ENCODE data around the gene TCF4. TPM values are rescaled to one million over a fixed set of nuclear protein-coding genes. Genes with fewer than 3 reads are reported as not detected.

The TCF4 gene
- total RNA-seq, 4 donors from 2014 or later, result 114 to 190 (median 132) TPM

- no peaks in the 10 kb centered on the region for H3K9me3 ChIP-seq
- intact Hi-C loops (cut with DNase I), result no loop called here
- H3K27ac ChIP-seq, result no peak overlapping the region
- H3K4me3 ChIP-seq (replicated peaks in 1 of 3), result no peak overlapping the region
- H3K4me1 ChIP-seq, result no peaks in the 10 kb centered on the region
- DNase-seq, result no peak
- no peaks in the 10 kb centered on the region for H3K36me3 ChIP-seq
- H3K27me3 ChIP-seq, result no peaks in the 10 kb centered on the region
- TF ChIP-seq CTCF (IDR thresholded peaks at IDR 0.05), result no peak
- TF ChIP-seq POLR2A (IDR thresholded peaks at IDR 0.05), result no peak
Observed at GRCh38 chr18:55539240-55539639, 48.8 kb downstream of the TCF4 start.

- no peak overlapping the region for H3K4me3 ChIP-seq (replicated peaks in 1 of 3)
- H3K36me3 ChIP-seq, result no peaks in the 10 kb centered on the region
- TF ChIP-seq CTCF (IDR thresholded peaks at IDR 0.05) (no peak), POLR2A (IDR thresholded peaks at IDR 0.05) (no peak)
- no peak overlapping the region for H3K27ac ChIP-seq
- WGBS, 2 donors, result 86 to 95% methylated on average over 4 of the region's 4 CpGs
- no peaks in the 10 kb centered on the region for H3K27me3 ChIP-seq
- intact Hi-C loops (cut with DNase I), result no loop called here
- H3K4me1 ChIP-seq, result no peaks in the 10 kb centered on the region
- DNase-seq, result no peak
- no peaks in the 10 kb centered on the region for H3K9me3 ChIP-seq
Observed at GRCh38 chr18:55534996-55535395, 53.0 kb downstream of the TCF4 start.

- no peak overlapping the region for H3K4me3 ChIP-seq (replicated peaks in 1 of 3)
- H3K4me1 ChIP-seq, result no peaks in the 10 kb centered on the region
- no peaks in the 10 kb centered on the region for H3K36me3 ChIP-seq
- H3K9me3 ChIP-seq, result no peaks in the 10 kb centered on the region
- TF ChIP-seq POLR2A (IDR thresholded peaks at IDR 0.05) (no peak), CTCF (IDR thresholded peaks at IDR 0.05) (no peak)
- intact Hi-C loops (cut with DNase I), result no loop called here
- 58 to 65% methylated on average over 3 of the region's 3 CpGs for WGBS, 2 donors
- DNase-seq, result no peak
- no peak overlapping the region for H3K27ac ChIP-seq
- no peaks in the 10 kb centered on the region for H3K27me3 ChIP-seq
Observed at GRCh38 chr18:55534547-55534946, 53.4 kb downstream of the TCF4 start.

- Histone ChIP-seq H3K27me3 (no peaks in the 10 kb centered on the region), H3K36me3 (no peaks in the 10 kb centered on the region), H3K4me3 (replicated peaks in 1 of 3) (no peak overlapping the region), H3K9me3 (no peaks in the 10 kb centered on the region), H3K27ac (no peak overlapping the region), H3K4me1 (no peaks in the 10 kb centered on the region)
- no peak for TF ChIP-seq POLR2A (IDR thresholded peaks at IDR 0.05)
- no peak for TF ChIP-seq CTCF (IDR thresholded peaks at IDR 0.05)
- intact Hi-C loops (cut with DNase I), result no loop called here
- DNase-seq, result no peak
- 94 to 95% methylated on average over 5 of the region's 5 CpGs for WGBS, 2 donors
Observed at GRCh38 chr18:55530166-55530565, 57.8 kb downstream of the TCF4 start.

- H3K36me3 ChIP-seq, result no peaks in the 10 kb centered on the region
- H3K27ac ChIP-seq, result no peak overlapping the region
- DNase-seq, result no peak
- H3K27me3 ChIP-seq, result no peaks in the 10 kb centered on the region
- no peaks in the 10 kb centered on the region for H3K9me3 ChIP-seq
- intact Hi-C loops (cut with DNase I), result no loop called here
- H3K4me3 ChIP-seq (replicated peaks in 1 of 3), result no peak overlapping the region
- H3K4me1 ChIP-seq, result no peaks in the 10 kb centered on the region
- WGBS, 2 donors, result 77 to 81% methylated on average over 4 of the region's 4 CpGs
- TF ChIP-seq POLR2A (IDR thresholded peaks at IDR 0.05) (no peak), CTCF (IDR thresholded peaks at IDR 0.05) (no peak)
Observed at GRCh38 chr18:55529581-55529980, 58.4 kb downstream of the TCF4 start.
